BJ (cell line): Measurements from ENCODE around the gene SLC25A10. TPM values are rescaled to one million over a fixed set of nuclear protein-coding genes. Genes with fewer than 3 reads are reported as not detected.
A peak's percentile ranks its signal among the peaks of the same experiment; 100 is the strongest.
"Not testable (repeated sequence)": the region's sequence is repeated elsewhere in the genome, so short reads cannot be mapped to it uniquely, and the experiment has no call there.

Source experiments
- CTCF ChIA-PET: fragments of 350-600 bp; formaldehyde crosslinking; extraction: SDS; loops from one replicate; lab custom pipeline; 2021; ENCODE audit warnings: antibody characterized with exemption, inconsistent platforms; lab: Yijun Ruan, JAX
- POLR2A ChIA-PET: fragments of 300-600 bp; sonication (Branson Sonifier 250); formaldehyde crosslinking; extraction: SDS; loops from one replicate; lab custom pipeline; 2021; ENCODE audit warnings: antibody characterized with exemption; lab: Charles Lee
- DNase-seq: peaks from one replicate; pipeline ENCODE4 v3.0.0-alpha.2; 2011; ENCODE audit warnings: low read depth
- H3K27me3 ChIP-seq: 2 replicates; pipeline ENCODE4 v1.6.0; 2011; ENCODE audit warnings: low read length; ENCODE audit not compliant: control insufficient read depth, insufficient read depth
- H3K36me3 ChIP-seq: 2 replicates; pipeline ENCODE4 v1.5.1; 2011; ENCODE audit warnings: low read length; ENCODE audit not compliant: control insufficient read depth, insufficient read depth
- H3K4me3 ChIP-seq: 2 replicates; pipeline ENCODE4 v1.5.1; 2011; ENCODE audit warnings: low read depth, mild to moderate bottlenecking, control low read depth, low read length
- polyA plus RNA-seq: library from polyadenylated mRNA; depleted of rRNA; stranded (reverse); fragments of >200 nt; gene quantifications from 2 replicates; pipeline ENCODE4 v1.2.3, GENCODE V29; 2011
- TF ChIP-seq, protein P1 (sequence below): IDR thresholded peaks from 2 replicates; pipeline ENCODE4 v1.5.1; 2011; ENCODE audit warnings: low read depth, mild to moderate bottlenecking, control low read depth, inconsistent platforms, low read length, moderate library complexity; ENCODE audit not compliant: insufficient read depth

The SLC25A10 gene
- polyA plus RNA-seq, 1 experiment: 8.4 TPM

DNA sequence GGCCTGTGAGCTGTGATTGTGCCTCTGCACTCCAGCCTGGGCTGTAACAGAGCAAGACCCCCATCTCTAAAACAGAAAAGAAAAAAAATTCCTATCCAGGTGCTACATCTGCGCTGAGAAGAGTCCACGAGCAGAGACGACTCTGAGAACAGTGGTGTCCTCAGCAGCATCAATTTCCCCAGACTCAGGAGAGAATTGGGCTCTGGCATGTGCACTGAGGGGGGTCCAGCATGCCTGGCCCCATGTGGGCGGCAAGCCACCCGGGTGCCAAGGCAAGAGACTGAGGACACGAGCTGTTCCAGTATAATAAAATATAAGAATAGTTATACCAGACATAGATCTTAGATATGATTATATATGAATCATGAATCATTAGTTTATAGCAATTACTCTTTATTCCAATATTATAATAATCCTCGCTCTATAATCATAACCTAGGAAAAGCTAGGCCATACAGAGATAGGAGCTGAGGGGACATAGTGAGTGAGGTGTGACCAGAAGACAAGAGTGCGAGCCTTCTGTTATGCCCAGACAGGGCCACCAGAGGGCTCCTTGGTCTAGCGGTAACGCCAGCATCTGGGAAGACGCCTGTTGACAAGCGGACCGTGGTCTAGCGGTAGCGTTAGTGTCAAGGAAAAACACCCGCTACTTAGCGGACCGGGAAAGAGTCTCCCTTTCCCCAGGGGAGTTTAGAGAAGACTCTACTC is 36.4 kb upstream of the SLC25A10 start:
- POLR2A ChIA-PET, DNase-seq, H3K27me3 ChIP-seq, H3K4me3 ChIP-seq: not testable (repeated sequence)
- TF ChIP-seq, protein P1, sequence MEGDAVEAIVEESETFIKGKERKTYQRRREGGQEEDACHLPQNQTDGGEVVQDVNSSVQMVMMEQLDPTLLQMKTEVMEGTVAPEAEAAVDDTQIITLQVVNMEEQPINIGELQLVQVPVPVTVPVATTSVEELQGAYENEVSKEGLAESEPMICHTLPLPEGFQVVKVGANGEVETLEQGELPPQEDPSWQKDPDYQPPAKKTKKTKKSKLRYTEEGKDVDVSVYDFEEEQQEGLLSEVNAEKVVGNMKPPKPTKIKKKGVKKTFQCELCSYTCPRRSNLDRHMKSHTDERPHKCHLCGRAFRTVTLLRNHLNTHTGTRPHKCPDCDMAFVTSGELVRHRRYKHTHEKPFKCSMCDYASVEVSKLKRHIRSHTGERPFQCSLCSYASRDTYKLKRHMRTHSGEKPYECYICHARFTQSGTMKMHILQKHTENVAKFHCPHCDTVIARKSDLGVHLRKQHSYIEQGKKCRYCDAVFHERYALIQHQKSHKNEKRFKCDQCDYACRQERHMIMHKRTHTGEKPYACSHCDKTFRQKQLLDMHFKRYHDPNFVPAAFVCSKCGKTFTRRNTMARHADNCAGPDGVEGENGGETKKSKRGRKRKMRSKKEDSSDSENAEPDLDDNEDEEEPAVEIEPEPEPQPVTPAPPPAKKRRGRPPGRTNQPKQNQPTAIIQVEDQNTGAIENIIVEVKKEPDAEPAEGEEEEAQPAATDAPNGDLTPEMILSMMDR: peak; percentile 55
- CTCF ChIA-PET: interaction anchor here (0.6 to 1.1 kb wide), 3 partner anchors 17 to 267 kb away, joined by 3 to 5 read pairs (median 3); no protein-coding TSS in a partner anchor
- peaks cover 20% of the 10 kb centered on the region for H3K36me3 ChIP-seq

DNA sequence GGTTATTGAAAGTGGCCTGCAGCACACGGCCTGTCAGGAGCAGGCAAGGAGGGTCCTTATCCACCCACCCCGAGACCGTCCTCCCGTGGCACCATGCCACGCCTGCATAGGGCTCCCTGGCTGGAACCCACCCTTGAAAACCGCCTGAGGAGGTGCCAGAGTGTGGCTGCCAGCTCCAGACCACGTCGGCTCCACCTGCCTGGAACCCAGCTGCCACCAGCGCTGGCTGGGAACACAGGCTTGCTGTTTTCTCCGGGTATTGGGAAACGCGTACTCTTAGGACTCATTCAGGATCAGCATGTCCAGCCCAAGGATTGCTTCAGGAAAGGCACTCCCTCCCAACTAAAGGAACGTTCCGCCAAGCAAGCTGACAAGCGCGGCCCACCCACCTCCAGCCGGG is 35.2 kb upstream of the SLC25A10 start:
- CTCF ChIA-PET: no interaction called here
- Histone ChIP-seq H3K36me3 (peaks cover 19% of the 10 kb centered on the region), H3K4me3 (no peak overlapping the region), H3K27me3 (no peaks in the 10 kb centered on the region)
- POLR2A ChIA-PET: no interaction called here
- DNase-seq: no peak
- TF ChIP-seq, protein P1: no peak

DNA sequence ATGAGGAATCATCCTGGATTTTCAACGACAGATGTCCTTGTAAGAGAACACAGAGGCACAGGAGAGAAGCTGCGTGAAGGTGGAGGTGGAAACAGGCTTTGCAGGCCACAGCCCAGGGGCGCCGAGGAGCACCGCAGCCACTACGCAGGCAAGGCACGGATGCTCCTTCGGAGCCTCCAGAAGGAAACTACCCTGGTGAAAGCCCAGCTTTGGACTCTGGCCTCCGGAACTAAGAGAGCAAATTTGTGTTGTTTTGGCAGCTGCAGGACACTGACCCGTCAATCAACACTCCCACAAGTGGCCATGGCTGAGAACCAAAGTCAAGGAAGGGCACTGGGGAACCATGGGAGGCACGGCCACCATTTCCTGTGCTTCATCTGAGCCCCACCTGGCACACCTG is 31.9 kb upstream of the SLC25A10 start:
- no peak for DNase-seq
- CTCF ChIA-PET: no interaction called here
- H3K4me3 ChIP-seq: no peak overlapping the region
- TF ChIP-seq, protein P1: no peak
- peaks cover 7% of the 10 kb centered on the region for H3K36me3 ChIP-seq
- H3K27me3 ChIP-seq: no peaks in the 10 kb centered on the region
- POLR2A ChIA-PET: no interaction called here

DNA sequence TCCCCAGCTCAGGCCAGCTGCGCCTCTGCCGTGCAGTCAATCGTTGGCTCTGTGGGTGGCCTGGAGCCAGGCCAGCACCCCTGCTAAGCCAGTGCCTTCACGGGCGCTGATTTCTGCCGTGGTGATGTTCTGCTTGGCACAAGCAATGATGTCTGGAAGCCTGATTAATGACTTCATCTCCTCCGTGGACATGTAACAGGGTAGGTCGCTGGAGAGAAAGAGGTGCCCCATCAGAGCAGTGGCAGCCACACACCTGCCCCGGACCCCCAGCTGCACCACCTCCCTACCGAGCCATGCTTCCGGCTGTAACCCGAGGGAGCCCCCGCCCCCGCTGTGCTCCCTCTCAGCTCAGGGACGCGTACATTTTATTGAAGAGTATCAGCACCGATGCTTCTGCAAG is 30.4 kb upstream of the SLC25A10 start:
- no peaks in the 10 kb centered on the region for H3K27me3 ChIP-seq
- no peak overlapping the region for H3K4me3 ChIP-seq
- CTCF ChIA-PET: interaction anchor here (1.3 kb wide), 1 partner anchor 30 kb away, joined by 4 read pairs; the partner anchor contains the start of gene SLC25A10
- H3K36me3 ChIP-seq: peaks cover 17% of the 10 kb centered on the region
- POLR2A ChIA-PET: no interaction called here
- TF ChIP-seq, protein P1: no peak
- no peak for DNase-seq

DNA sequence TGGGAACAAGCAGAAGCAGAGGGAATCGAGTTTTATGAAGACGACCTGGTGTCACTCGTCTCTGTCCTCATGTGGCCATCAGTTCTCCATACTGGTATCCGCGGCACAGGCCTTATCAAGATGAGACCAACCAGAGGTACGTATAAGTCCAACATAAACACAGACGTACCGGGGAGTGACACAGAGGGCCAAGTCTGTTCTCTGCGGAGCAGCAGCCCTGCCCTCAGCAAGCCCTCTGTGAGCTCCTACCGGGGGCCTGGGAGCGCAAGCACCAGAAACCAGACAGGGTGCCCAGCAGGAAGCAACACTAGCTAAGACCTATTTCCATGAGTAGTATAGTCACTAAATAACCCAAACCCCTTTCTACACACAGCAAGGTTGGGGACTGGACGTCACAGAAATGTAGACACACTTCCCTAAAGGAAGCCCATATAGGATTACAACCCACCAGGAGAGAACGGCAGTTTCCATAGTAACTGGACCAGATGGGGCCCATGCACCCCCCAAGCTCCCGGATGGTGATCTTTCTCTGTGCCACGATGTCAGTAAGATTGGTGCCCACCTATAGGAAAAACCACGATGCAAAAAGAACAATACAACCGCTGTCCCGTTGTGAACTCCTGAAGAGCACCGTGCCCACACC is 29.4 kb upstream of the SLC25A10 start:
- Histone ChIP-seq H3K4me3 (peak overlapping the region; percentile 95), H3K27me3 (no peaks in the 10 kb centered on the region), H3K36me3 (peaks cover 28% of the 10 kb centered on the region)
- no peak for DNase-seq
- ChIA-PET POLR2A (interaction anchor here (0.6 kb wide), 1 partner anchor 24 kb away, joined by 3 read pairs; no protein-coding TSS in a partner anchor), CTCF (interaction anchor here (1.3 to 1.5 kb wide), 4 partner anchors 10 to 81 kb away, joined by 3 to 4 read pairs (median 4); partner anchors contain the start of genes MRPL12 and SLC25A10)
- TF ChIP-seq, protein P1: no peak
